Spleen (tissue), 11 donors: ENCODE results near the gene MYB. TPM values are rescaled to one million over a fixed set of nuclear protein-coding genes. Genes with fewer than 3 reads are reported as not detected.

Experiments
- DNase-seq: peaks from one replicate; pipeline ENCODE4 v3.0.0-alpha.2; 2020
- H3K27ac ChIP-seq, 8 donors: fragments of 200-600 bp; sonication (generic) in 7 of 8; 1 replicate in 4 of 8; 2 replicates in 4 of 8; pipeline versions ENCODE4 v1.5.0 to v1.8.0; 2016 to 2021; ENCODE audit warnings: inconsistent platforms in 4 of 8, mild to moderate bottlenecking in 4 of 8, moderate library complexity in 1 of 8
- H3K27me3 ChIP-seq, 7 donors: fragments of 200-600 bp; sonication (generic) in 6 of 7; replicated peaks in 1 of 7; 1 replicate in 4 of 7; 2 replicates in 3 of 7; pipeline versions ENCODE4 v1.5.0 to v1.8.0; 2016 to 2021; ENCODE audit warnings: inconsistent platforms in 3 of 7, mild to moderate bottlenecking in 1 of 7
- H3K36me3 ChIP-seq, 6 donors: fragments of 200-600 bp; sonication (generic) in 5 of 6; 1 replicate in 4 of 6; 2 replicates in 2 of 6; pipeline versions ENCODE4 v1.5.0 to v1.8.0; 2016 to 2021; ENCODE audit warnings: inconsistent platforms in 2 of 6
- H3K4me1 ChIP-seq, 6 donors: fragments of 200-600 bp; sonication (generic) in 5 of 6; 1 replicate in 3 of 6; 2 replicates in 3 of 6; pipeline versions ENCODE4 v1.5.0 to v1.8.0; 2016 to 2021; ENCODE audit warnings: inconsistent platforms in 3 of 6
- H3K4me3 ChIP-seq, 8 donors: fragments of 200-600 bp; sonication (generic) in 7 of 8; 1 replicate in 4 of 8; 2 replicates in 4 of 8; pipeline versions ENCODE4 v1.5.0 to v1.8.0; 2016 to 2021; ENCODE audit warnings: inconsistent platforms in 4 of 8, mild to moderate bottlenecking in 4 of 8, moderate library complexity in 2 of 8
- H3K9me3 ChIP-seq, 8 donors: fragments of 200-600 bp; sonication (generic) in 7 of 8; 1 replicate in 4 of 8; 2 replicates in 4 of 8; pipeline versions ENCODE4 v1.5.0 to v1.8.0; 2016 to 2021; ENCODE audit warnings: inconsistent platforms in 4 of 8
- POLR2A ChIP-seq, 3 donors: fragments of 450-650 bp; IDR thresholded peaks; one replicate each; pipeline ENCODE4 v1.5.1; 2017; ENCODE audit warnings: antibody characterized with exemption in 3 of 3, mild to moderate bottlenecking in 1 of 3
- POLR2AphosphoS5 ChIP-seq, 3 donors: sonication (generic); formaldehyde crosslinking; IDR thresholded peaks; one replicate each; pipeline ENCODE4 v1.5.1; 2017; ENCODE audit warnings: antibody characterized with exemption in 3 of 3
- WGBS, 5 donors: extraction: QIAGEN DNeasy Blood & Tissue Kit in 3 of 5; methylation state at CpG; one replicate each; pipeline versions ENCODE4 v1.1.5 to v1.1.7; 2013 to 2018; 5-methylcytosine and 5-hydroxymethylcytosine counted together
- intact Hi-C: fragments of 100-400 bp; cut with DNase I; formaldehyde crosslinking; loops from one replicate; pipeline ENCODE4 v1.15.0; 2023; ENCODE audit warnings: low total_unique reads
- polyA plus RNA-seq, 3 donors: library from polyadenylated mRNA; stranded (reverse); fragments of 200-250 nt; gene quantifications; one replicate each; pipeline ENCODE4 v1.2.1, GENCODE V29; 2013
- total RNA-seq, 7 donors: library from RNA; depleted of rRNA in 3 of 7; stranded (reverse); fragments of >200 nt in 3 of 7; fragmentation: NEBNext Ultra II Directional in 4 of 7; extraction: Animal tissue kit (Norgen Biotek cat#: 25700) in 4 of 7; gene quantifications; one replicate each; pipeline versions ENCODE4 v1.1.0 to v1.2.1, GENCODE V29; 2016 to 2021
- TF ChIP-seq, protein P1 (sequence below), 11 experiments: fragments of 200-600 bp in 7 of 11; fragments of 450-650 bp in 4 of 11; sonication (generic) in 4 of 11; IDR thresholded peaks in 8 of 11; conservative IDR thresholded peaks in 3 of 11; 1 replicate in 7 of 11; 2 replicates in 4 of 11; pipeline versions ENCODE4 v1.4.0 to v1.8.0; 2016 to 2021; ENCODE audit warnings: antibody characterized with exemption in 11 of 11, inconsistent platforms in 4 of 11, mild to moderate bottlenecking in 1 of 11
- donor health status: healthy with polysubstance abuse.
- donor health status: DM: no; HTN: no; CAD: no; lungs with moderate emphysema.
- donor health status: DM: no; HTN: no; CAD: no.
- donor health status: Bipolar disorder and iron deficiency.
- donor health status: healthy.
- donor health status: DM: no; HTN: no; CAD: no.
- donor health status: DM: yes; HTN: yes; CAD: no.

Gene MYB
- total and polyA plus RNA-seq, 10 donors: 0.45 to 6.6 (median 1.9) TPM

DNA sequence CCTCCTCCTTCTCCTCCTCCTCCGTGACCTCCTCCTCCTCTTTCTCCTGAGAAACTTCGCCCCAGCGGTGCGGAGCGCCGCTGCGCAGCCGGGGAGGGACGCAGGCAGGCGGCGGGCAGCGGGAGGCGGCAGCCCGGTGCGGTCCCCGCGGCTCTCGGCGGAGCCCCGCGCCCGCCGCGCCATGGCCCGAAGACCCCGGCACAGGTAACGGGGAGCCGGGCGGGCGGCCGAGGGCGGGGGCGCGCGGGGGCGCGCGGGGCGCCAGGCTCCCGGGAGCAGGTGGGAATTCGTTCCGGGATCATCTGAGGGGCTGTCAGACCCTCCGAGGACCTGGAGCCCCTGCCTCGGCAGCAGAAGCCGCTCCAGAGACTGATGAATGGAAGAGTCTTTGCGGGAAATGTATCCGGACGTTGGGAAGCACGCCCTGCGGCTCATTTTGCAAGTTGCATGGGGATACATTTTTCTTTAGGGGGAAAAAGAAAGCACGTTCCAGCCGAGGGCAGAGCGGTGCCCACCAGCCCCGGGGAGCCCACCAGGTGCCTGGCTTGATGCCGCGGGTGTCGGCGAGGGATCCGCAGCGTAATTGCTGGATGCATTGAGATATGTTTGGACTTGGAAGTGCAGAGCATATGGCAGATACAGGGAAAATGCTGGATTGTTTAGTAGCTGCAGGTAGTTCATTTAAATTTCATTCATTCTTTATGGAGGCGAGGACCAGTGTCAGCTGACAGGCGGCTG is 394 bp downstream of the MYB start:
- intact Hi-C loops: no loop called here
- 0 to 1% (median 1%) methylated on average over 39 to 62 of the region's 62 CpGs for WGBS, 5 donors
- Histone ChIP-seq H3K9me3 (no peaks in the 10 kb centered on the region), H3K4me3 (peak overlapping the region; percentile 53 to 88 (median 66)), H3K36me3 (no peaks in the 10 kb centered on the region), H3K27me3 (peaks cover 0 to 55% (median 33%) of the 10 kb centered on the region in 7 donors), H3K4me1 (peaks cover 17 to 51% (median 39%) of the 10 kb centered on the region in 6 donors), H3K27ac (peak overlapping the region in 3 of 8 donors; percentile 31 to 37 (median 33))
- DNase-seq: peak; percentile 80
- TF ChIP-seq, protein P1, sequence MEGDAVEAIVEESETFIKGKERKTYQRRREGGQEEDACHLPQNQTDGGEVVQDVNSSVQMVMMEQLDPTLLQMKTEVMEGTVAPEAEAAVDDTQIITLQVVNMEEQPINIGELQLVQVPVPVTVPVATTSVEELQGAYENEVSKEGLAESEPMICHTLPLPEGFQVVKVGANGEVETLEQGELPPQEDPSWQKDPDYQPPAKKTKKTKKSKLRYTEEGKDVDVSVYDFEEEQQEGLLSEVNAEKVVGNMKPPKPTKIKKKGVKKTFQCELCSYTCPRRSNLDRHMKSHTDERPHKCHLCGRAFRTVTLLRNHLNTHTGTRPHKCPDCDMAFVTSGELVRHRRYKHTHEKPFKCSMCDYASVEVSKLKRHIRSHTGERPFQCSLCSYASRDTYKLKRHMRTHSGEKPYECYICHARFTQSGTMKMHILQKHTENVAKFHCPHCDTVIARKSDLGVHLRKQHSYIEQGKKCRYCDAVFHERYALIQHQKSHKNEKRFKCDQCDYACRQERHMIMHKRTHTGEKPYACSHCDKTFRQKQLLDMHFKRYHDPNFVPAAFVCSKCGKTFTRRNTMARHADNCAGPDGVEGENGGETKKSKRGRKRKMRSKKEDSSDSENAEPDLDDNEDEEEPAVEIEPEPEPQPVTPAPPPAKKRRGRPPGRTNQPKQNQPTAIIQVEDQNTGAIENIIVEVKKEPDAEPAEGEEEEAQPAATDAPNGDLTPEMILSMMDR (IDR thresholded peaks at IDR 0.05 in 8 of 11, conservative IDR thresholded peaks at IDR 0.05 in 3 of 11): no peak
- TF ChIP-seq POLR2AphosphoS5 (IDR thresholded peaks at IDR 0.05): no peak

DNA sequence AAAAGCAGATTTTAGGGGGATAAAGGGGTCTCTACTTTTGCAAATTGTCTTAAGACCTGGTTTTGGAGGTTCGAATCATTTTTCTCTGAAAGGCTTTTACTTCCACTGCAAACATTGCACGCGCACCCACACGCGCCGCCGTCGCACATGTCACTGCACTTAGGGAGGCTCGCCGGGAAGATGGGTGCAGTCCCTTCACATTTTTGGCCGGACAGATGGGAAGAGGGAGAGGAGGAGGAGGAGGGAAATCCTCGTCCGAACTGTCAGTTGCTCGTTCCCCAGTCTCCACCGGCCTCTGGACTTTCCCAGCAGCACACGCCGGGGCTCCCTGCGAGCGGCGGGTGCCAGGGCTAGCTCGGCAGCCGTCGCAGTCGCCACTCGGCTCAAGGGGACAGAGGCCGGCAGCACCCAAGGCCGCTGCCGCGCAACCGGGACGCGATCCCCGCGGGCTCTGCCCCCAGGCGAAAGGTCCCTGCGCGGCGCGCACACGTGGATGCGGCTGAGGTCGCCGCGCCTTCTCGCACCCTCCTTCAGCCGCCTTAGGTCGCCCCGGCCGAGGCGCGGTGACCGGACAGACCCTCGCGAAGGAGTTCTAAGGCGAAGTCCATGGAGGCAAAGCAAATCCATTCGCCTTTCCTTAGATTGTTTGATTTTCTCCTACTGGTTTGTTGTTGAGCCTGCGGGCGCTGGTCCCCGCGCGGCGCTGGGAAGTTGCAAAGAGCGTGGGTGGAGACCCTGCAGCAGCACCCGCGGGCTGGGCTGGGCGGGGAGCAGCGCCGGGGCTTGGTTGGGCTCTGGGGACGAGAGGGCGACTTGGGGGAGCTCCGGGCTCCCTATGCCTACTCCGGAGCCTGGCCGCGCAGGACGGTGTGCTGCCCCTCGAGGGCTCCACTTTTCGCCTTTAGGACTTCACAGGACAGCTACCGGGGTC is 1.2 kb downstream of the MYB start:
- peak overlapping the region in 3 of 8 donors; percentile 46 to 63 (median 55) for H3K27ac ChIP-seq
- H3K36me3 ChIP-seq: no peaks in the 10 kb centered on the region
- peak overlapping the region; percentile 53 to 88 (median 66) for H3K4me3 ChIP-seq
- intact Hi-C loops: no loop called here
- WGBS, 5 donors: 1% methylated on average over 39 to 78 of the region's 78 CpGs
- H3K9me3 ChIP-seq: no peaks in the 10 kb centered on the region
- peak; percentile 88 for DNase-seq
- TF ChIP-seq POLR2A (IDR thresholded peaks at IDR 0.05): no peak
- TF ChIP-seq, protein P1 (IDR thresholded peaks at IDR 0.05 in 8 of 11, conservative IDR thresholded peaks at IDR 0.05 in 3 of 11): no peak
- TF ChIP-seq POLR2AphosphoS5 (IDR thresholded peaks at IDR 0.05): peak in 2 of 3 donors; percentile 2 to 45
- H3K27me3 ChIP-seq: peaks cover 0 to 64% (median 34%) of the 10 kb centered on the region in 7 donors
- H3K4me1 ChIP-seq: peaks cover 17 to 48% (median 39%) of the 10 kb centered on the region in 6 donors

DNA sequence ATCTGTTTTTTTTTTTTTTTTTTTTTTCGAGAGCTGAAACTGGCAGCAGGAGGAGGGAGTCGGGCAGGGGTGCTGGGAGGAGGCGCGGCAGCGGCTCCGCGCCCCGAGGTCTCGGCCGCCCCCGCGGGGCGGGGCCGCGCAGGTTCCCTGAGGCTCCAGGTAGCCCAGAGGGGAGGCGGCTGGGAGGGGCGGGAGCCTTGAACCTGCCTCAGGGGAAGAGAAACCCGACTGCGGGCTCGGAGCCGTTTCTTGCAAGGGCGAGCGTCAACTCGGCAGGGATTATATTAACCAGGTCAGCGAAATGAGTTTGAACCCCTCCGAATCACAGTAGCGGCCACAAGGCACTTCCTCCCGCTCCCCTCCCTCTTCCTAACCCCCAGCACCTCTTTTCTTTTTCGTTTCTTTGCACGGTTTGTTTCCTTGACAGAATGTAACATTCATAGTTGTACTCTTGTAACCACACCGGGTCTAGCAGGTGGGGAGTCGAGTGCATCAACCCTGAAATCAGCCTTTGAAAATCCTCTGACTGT is 2.0 kb downstream of the MYB start:
- 0 to 2% (median 0%) methylated on average over 12 to 32 of the region's 32 CpGs for WGBS, 5 donors
- peak; percentile 89 for DNase-seq
- peak overlapping the region in 4 of 8 donors; percentile 36 to 63 (median 50) for H3K27ac ChIP-seq
- H3K9me3 ChIP-seq: no peaks in the 10 kb centered on the region
- H3K27me3 ChIP-seq: peaks cover 0 to 67% (median 38%) of the 10 kb centered on the region in 7 donors
- intact Hi-C loops: no loop called here
- peaks cover 17 to 48% (median 39%) of the 10 kb centered on the region in 6 donors for H3K4me1 ChIP-seq
- TF ChIP-seq, protein P1 (IDR thresholded peaks at IDR 0.05 in 8 of 11, conservative IDR thresholded peaks at IDR 0.05 in 3 of 11): peak in 1 of 11 experiments; percentile 8
- TF ChIP-seq POLR2A (IDR thresholded peaks at IDR 0.05): no peak
- TF ChIP-seq POLR2AphosphoS5 (IDR thresholded peaks at IDR 0.05): peak in 1 of 3 donors; percentile 16
- peak overlapping the region; percentile 16 to 88 (median 66) for H3K4me3 ChIP-seq
- H3K36me3 ChIP-seq: no peaks in the 10 kb centered on the region
